VCaP (cell line): ENCODE data around the gene LDLRAD3.
"Not testable (repeated sequence)": the region's sequence is repeated elsewhere in the genome, so short reads cannot be mapped to it uniquely, and the experiment has no call there.

Experiments used
- H3K27ac ChIP-seq: fragments of 450-650 bp; 2 replicates; pipeline ENCODE4 v1.5.1; 2017
- CTCF ChIP-seq: fragments of 450-650 bp; conservative IDR thresholded peaks from 2 replicates; pipeline ENCODE4 v1.5.1; 2017; ENCODE audit warnings: mild to moderate bottlenecking, moderate library complexity

Gene LDLRAD3

GRCh38 chr11:36007127-36007655 is 63.3 kb downstream of the LDLRAD3 start:
- no peak for TF ChIP-seq CTCF
- peak overlapping the region; percentile 56 for H3K27ac ChIP-seq

- TF ChIP-seq CTCF = no peak
- H3K27ac ChIP-seq = peak overlapping the region; percentile 56
Observed at GRCh38 chr11:36008584-36008983, 64.7 kb downstream of the LDLRAD3 start.

- H3K27ac ChIP-seq = peak overlapping the region; percentile 56
Observed at GRCh38 chr11:36009473-36009872, 65.6 kb downstream of the LDLRAD3 start.

GRCh38 chr11:36010010-36010740 is 66.3 kb downstream of the LDLRAD3 start:
- H3K27ac ChIP-seq = peak overlapping the region; percentile 56

More at GRCh38 chr11:36009473-36009872, 65.6 kb downstream of the LDLRAD3 start:
- TF ChIP-seq CTCF = no peak

GRCh38 chr11:36011574-36011973 is 67.7 kb downstream of the LDLRAD3 start:
- no peak for TF ChIP-seq CTCF
- H3K27ac ChIP-seq = no peak overlapping the region

More at GRCh38 chr11:36010010-36010740, 66.3 kb downstream of the LDLRAD3 start:
- TF ChIP-seq CTCF = no peak

GRCh38 chr11:36012455-36012854 is 68.6 kb downstream of the LDLRAD3 start:
- no peak overlapping the region for H3K27ac ChIP-seq
- TF ChIP-seq CTCF = no peak

GRCh38 chr11:36012979-36013378 is 69.1 kb downstream of the LDLRAD3 start:
- no peak overlapping the region for H3K27ac ChIP-seq
- TF ChIP-seq CTCF = no peak

GRCh38 chr11:36013446-36013845 is 69.6 kb downstream of the LDLRAD3 start:
- H3K27ac ChIP-seq = not testable (repeated sequence)
